Dedifferentiated amniotic fluid mesenchymal stem cell (primary cell): Measurements from ENCODE around the gene ALG1L2.
"Not testable (repeated sequence)": the region's sequence is repeated elsewhere in the genome, so short reads cannot be mapped to it uniquely, and the experiment has no call there.

ENCODE experiments used
- DNase-seq: peaks from one replicate; pipeline ENCODE4 v3.0.0-alpha.2; 2016; ENCODE audit errors: extremely low spot score

The ALG1L2 gene

GRCh38 chr3:130081351-130081881, at the start of gene ALG1L2:
Gene ALG1L2, plus strand, starts transcription at chr3:130081831. Its CDS starts 186 bp downstream, at chr3:130082017.
- no peak for DNase-seq

GRCh38 chr3:130037126-130037815, 44.4 kb upstream of the ALG1L2 start:
- not testable (repeated sequence) for DNase-seq

GRCh38 chr3:130042736-130043135, 38.9 kb upstream of the ALG1L2 start:
- not testable (repeated sequence) for DNase-seq

GRCh38 chr3:130043658-130044057, 38.0 kb upstream of the ALG1L2 start:
- not testable (repeated sequence) for DNase-seq

GRCh38 chr3:130044370-130044769, 37.3 kb upstream of the ALG1L2 start:
- DNase-seq: no peak

- no peak for DNase-seq
These were observed 32.9 kb upstream of the ALG1L2 start for GRCh38 chr3:130048726-130049125.

GRCh38 chr3:130052366-130052765, 29.3 kb upstream of the ALG1L2 start:
- not testable (repeated sequence) for DNase-seq

- not testable (repeated sequence) for DNase-seq
These were observed 28.7 kb upstream of the ALG1L2 start for GRCh38 chr3:130052965-130053364.

- not testable (repeated sequence) for DNase-seq
These were observed 23.9 kb upstream of the ALG1L2 start for GRCh38 chr3:130057536-130058266.

GRCh38 chr3:130058267-130058657, 23.4 kb upstream of the ALG1L2 start:
- not testable (repeated sequence) for DNase-seq

- DNase-seq: not testable (repeated sequence)
These were observed 22.9 kb upstream of the ALG1L2 start for GRCh38 chr3:130058716-130059115.

- DNase-seq: not testable (repeated sequence)
These were observed 22.5 kb upstream of the ALG1L2 start for GRCh38 chr3:130059162-130059561.

GRCh38 chr3:130073582-130073981, 8.0 kb upstream of the ALG1L2 start:
- no peak for DNase-seq

- DNase-seq: no peak
These were observed 4.0 kb upstream of the ALG1L2 start for GRCh38 chr3:130077636-130078035.

GRCh38 chr3:130083363-130084090, 1.9 kb downstream of the ALG1L2 start:
- DNase-seq: not testable (repeated sequence)

GRCh38 chr3:130084436-130084980, 2.9 kb downstream of the ALG1L2 start:
- DNase-seq: no peak

- no peak for DNase-seq
These were observed 4.2 kb downstream of the ALG1L2 start for GRCh38 chr3:130085881-130086280.

GRCh38 chr3:130086628-130087027, 5.0 kb downstream of the ALG1L2 start:
- DNase-seq: not testable (repeated sequence)

GRCh38 chr3:130088061-130088460, 6.4 kb downstream of the ALG1L2 start:
- DNase-seq: no peak

- not testable (repeated sequence) for DNase-seq
These were observed 9.1 kb downstream of the ALG1L2 start for GRCh38 chr3:130090681-130091080.

- no peak for DNase-seq
These were observed 10.3 kb downstream of the ALG1L2 start for GRCh38 chr3:130091958-130092357.
